Activated T-cell treated with anti-CD3 and anti-CD28 coated beads, Interleukin-2, amount 50 U/mL, for 4 hours (primary cell): Measurements from ENCODE around the gene CSMD2. TPM values are rescaled to one million over a fixed set of nuclear protein-coding genes. Genes with fewer than 3 reads are reported as not detected.
"Not testable (repeated sequence)": the region's sequence is repeated elsewhere in the genome, so short reads cannot be mapped to it uniquely, and the experiment has no call there.

Experiments
- ATAC-seq, 2 donors: fragments of 200-7000 bp; cut with Tn5 transposase; one replicate each; pipeline ENCODE4 v1.10.0; 2021
- DNase-seq: peaks from one replicate; pipeline ENCODE4 v3.0.0-alpha.2; 2020
- H3K27me3 Mint-ChIP-seq: one replicate; pipeline ENCODE4 v1.8.0; 2021; ENCODE audit warnings: low read depth, mixed read lengths
- H3K36me3 Mint-ChIP-seq: one replicate; pipeline ENCODE4 v1.8.0; 2022; ENCODE audit warnings: mixed read lengths; ENCODE audit not compliant: insufficient read depth
- H3K4me1 Mint-ChIP-seq: one replicate; pipeline ENCODE4 v1.8.0; 2021; ENCODE audit warnings: low read depth, mixed read lengths
- H3K4me3 Mint-ChIP-seq: one replicate; pipeline ENCODE4 v1.8.0; 2021; ENCODE audit warnings: mild to moderate bottlenecking, moderate library complexity, mixed read lengths
- H3K9me3 Mint-ChIP-seq: one replicate; pipeline ENCODE4 v1.8.0; 2021; ENCODE audit warnings: mixed read lengths
- total RNA-seq, 3 donors: library from RNA; stranded (reverse); gene quantifications; one replicate each; pipeline ENCODE4 v1.2.1, GENCODE V29; 2021

Gene CSMD2
- total RNA-seq, 3 donors from 2014 or later, result not detected

GRCh38 chr1:34108711-34109110 lies 56.3 kb downstream of the CSMD2 start:
- H3K4me3 Mint-ChIP-seq, result no peak overlapping the region
- H3K36me3 Mint-ChIP-seq, result no peaks in the 10 kb centered on the region
- DNase-seq (no peak), ATAC-seq (no peak)
- no peaks in the 10 kb centered on the region for H3K4me1 Mint-ChIP-seq
- no peaks in the 10 kb centered on the region for H3K9me3 Mint-ChIP-seq
- peaks cover 17% of the 10 kb centered on the region for H3K27me3 Mint-ChIP-seq

GRCh38 chr1:34108269-34108668 lies 56.8 kb downstream of the CSMD2 start:
- Mint-ChIP-seq H3K27me3 (peaks cover 17% of the 10 kb centered on the region), H3K9me3 (no peaks in the 10 kb centered on the region), H3K4me3 (no peak overlapping the region), H3K4me1 (no peaks in the 10 kb centered on the region), H3K36me3 (no peaks in the 10 kb centered on the region)
- ATAC-seq (no peak), DNase-seq (no peak)

- Mint-ChIP-seq H3K4me3 (no peak overlapping the region), H3K36me3 (no peaks in the 10 kb centered on the region), H3K4me1 (no peaks in the 10 kb centered on the region), H3K27me3 (peaks cover 12% of the 10 kb centered on the region), H3K9me3 (no peaks in the 10 kb centered on the region)
- no peak for ATAC-seq
- no peak for DNase-seq
Observed at GRCh38 chr1:34101151-34101550, 63.9 kb downstream of the CSMD2 start.

GRCh38 chr1:34100332-34100731 lies 64.7 kb downstream of the CSMD2 start:
- no peaks in the 10 kb centered on the region for H3K36me3 Mint-ChIP-seq
- H3K27me3 Mint-ChIP-seq, result peaks cover 7% of the 10 kb centered on the region
- H3K4me1 Mint-ChIP-seq, result no peaks in the 10 kb centered on the region
- ATAC-seq (no peak), DNase-seq (no peak)
- no peaks in the 10 kb centered on the region for H3K9me3 Mint-ChIP-seq
- H3K4me3 Mint-ChIP-seq, result no peak overlapping the region

- H3K9me3 Mint-ChIP-seq, H3K4me1 Mint-ChIP-seq, H3K4me3 Mint-ChIP-seq, H3K36me3 Mint-ChIP-seq, DNase-seq, ATAC-seq: not testable (repeated sequence)
- H3K27me3 Mint-ChIP-seq, result peaks cover 10% of the 10 kb centered on the region
Observed at GRCh38 chr1:34092399-34092798, 72.6 kb downstream of the CSMD2 start.

- Mint-ChIP-seq H3K4me3 (no peak overlapping the region), H3K9me3 (peaks cover 8% of the 10 kb centered on the region), H3K27me3 (peaks cover 14% of the 10 kb centered on the region), H3K4me1 (no peaks in the 10 kb centered on the region), H3K36me3 (no peaks in the 10 kb centered on the region)
- ATAC-seq, result no peak
- DNase-seq, result no peak
Observed at GRCh38 chr1:34089731-34090130, 75.3 kb downstream of the CSMD2 start.

- no peak overlapping the region for H3K4me3 Mint-ChIP-seq
- no peaks in the 10 kb centered on the region for H3K4me1 Mint-ChIP-seq
- no peaks in the 10 kb centered on the region for H3K36me3 Mint-ChIP-seq
- ATAC-seq (no peak), DNase-seq (no peak)
- peaks cover 14% of the 10 kb centered on the region for H3K27me3 Mint-ChIP-seq
- H3K9me3 Mint-ChIP-seq, result peaks cover 8% of the 10 kb centered on the region
Observed at GRCh38 chr1:34087986-34088385, 77.0 kb downstream of the CSMD2 start.

GRCh38 chr1:34086561-34086960 lies 78.5 kb downstream of the CSMD2 start:
- no peaks in the 10 kb centered on the region for H3K36me3 Mint-ChIP-seq
- DNase-seq, result no peak
- no peak for ATAC-seq
- no peaks in the 10 kb centered on the region for H3K4me1 Mint-ChIP-seq
- no peak overlapping the region for H3K4me3 Mint-ChIP-seq
- H3K27me3 Mint-ChIP-seq, result peaks cover 10% of the 10 kb centered on the region
- H3K9me3 Mint-ChIP-seq, result peaks cover 5% of the 10 kb centered on the region

- DNase-seq, result no peak
- no peaks in the 10 kb centered on the region for H3K36me3 Mint-ChIP-seq
- peaks cover 4% of the 10 kb centered on the region for H3K27me3 Mint-ChIP-seq
- H3K4me3 Mint-ChIP-seq, result no peak overlapping the region
- H3K9me3 Mint-ChIP-seq, result peaks cover 14% of the 10 kb centered on the region
- H3K4me1 Mint-ChIP-seq, result no peaks in the 10 kb centered on the region
- no peak for ATAC-seq
Observed at GRCh38 chr1:34083974-34084373, 81.1 kb downstream of the CSMD2 start.

- not testable (repeated sequence) for ATAC-seq, H3K4me1 Mint-ChIP-seq, H3K4me3 Mint-ChIP-seq, H3K36me3 Mint-ChIP-seq, DNase-seq, H3K27me3 Mint-ChIP-seq
- peaks cover 14% of the 10 kb centered on the region for H3K9me3 Mint-ChIP-seq
Observed at GRCh38 chr1:34082085-34082670, 82.9 kb downstream of the CSMD2 start.

- peaks cover 3% of the 10 kb centered on the region for H3K27me3 Mint-ChIP-seq
- H3K36me3 Mint-ChIP-seq, result no peaks in the 10 kb centered on the region
- ATAC-seq (no peak), DNase-seq (no peak)
- H3K4me3 Mint-ChIP-seq, result no peak overlapping the region
- peaks cover 10% of the 10 kb centered on the region for H3K9me3 Mint-ChIP-seq
- H3K4me1 Mint-ChIP-seq, result no peaks in the 10 kb centered on the region
Observed at GRCh38 chr1:34078383-34078782, 86.6 kb downstream of the CSMD2 start.

- Mint-ChIP-seq H3K4me1 (no peaks in the 10 kb centered on the region), H3K36me3 (no peaks in the 10 kb centered on the region), H3K9me3 (peaks cover 4% of the 10 kb centered on the region), H3K4me3 (no peak overlapping the region), H3K27me3 (peaks cover 22% of the 10 kb centered on the region)
- ATAC-seq, result no peak
- no peak for DNase-seq
Observed at GRCh38 chr1:34075576-34075975, 89.5 kb downstream of the CSMD2 start.

- peaks cover 27% of the 10 kb centered on the region for H3K27me3 Mint-ChIP-seq
Observed at GRCh38 chr1:34073028-34073695, 91.9 kb downstream of the CSMD2 start.

GRCh38 chr1:34070201-34070836 lies 94.7 kb downstream of the CSMD2 start:
- H3K36me3 Mint-ChIP-seq, result no peaks in the 10 kb centered on the region
- H3K27me3 Mint-ChIP-seq, result peaks cover 29% of the 10 kb centered on the region
- ATAC-seq (no peak), DNase-seq (no peak)
- H3K4me3 Mint-ChIP-seq, result no peak overlapping the region
- H3K4me1 Mint-ChIP-seq, result no peaks in the 10 kb centered on the region
- peaks cover 4% of the 10 kb centered on the region for H3K9me3 Mint-ChIP-seq

More at GRCh38 chr1:34073028-34073695, 91.9 kb downstream of the CSMD2 start:
- H3K4me3 Mint-ChIP-seq, result no peak overlapping the region
- no peak for DNase-seq
- H3K4me1 Mint-ChIP-seq, result no peaks in the 10 kb centered on the region
- H3K9me3 Mint-ChIP-seq, result peaks cover 4% of the 10 kb centered on the region
- no peak for ATAC-seq
- H3K36me3 Mint-ChIP-seq, result no peaks in the 10 kb centered on the region
